ENCODE measurements around the gene GRIP1.

GRIP1 gene

GRCh38 chr12:66602483-66603143, 76.3 kb downstream of the GRIP1 start:
- in situ Hi-C loops (cut with HindIII; ENCODE audit: low sequenced_read_pairs), result no loop called here
- DNase-seq (ENCODE audit: low read depth, low spot score), result no peak
- H3K4me3 ChIP-seq (ENCODE audit: low read depth, low read length), result no peak overlapping the region
- no peak for TF ChIP-seq CTCF (IDR thresholded peaks at IDR 0.05; ENCODE audit: low read depth, low read length)

GRCh38 chr12:66600903-66601302, 78.0 kb downstream of the GRIP1 start:
- in situ Hi-C loops (cut with HindIII; ENCODE audit: low sequenced_read_pairs), result no loop called here
- no peak overlapping the region for H3K4me3 ChIP-seq (ENCODE audit: low read depth, low read length)
- no peak for DNase-seq (ENCODE audit: low read depth, low spot score)
- TF ChIP-seq CTCF (IDR thresholded peaks at IDR 0.05; ENCODE audit: low read depth, low read length), result no peak

GRCh38 chr12:66599816-66600215, 79.1 kb downstream of the GRIP1 start:
- no peak overlapping the region for H3K4me3 ChIP-seq (ENCODE audit: low read depth, low read length)
- no peak for DNase-seq (ENCODE audit: low read depth, low spot score)
- in situ Hi-C loops (cut with HindIII; ENCODE audit: low sequenced_read_pairs), result no loop called here
- no peak for TF ChIP-seq CTCF (IDR thresholded peaks at IDR 0.05; ENCODE audit: low read depth, low read length)

GRCh38 chr12:66598608-66599007, 80.3 kb downstream of the GRIP1 start:
- DNase-seq (ENCODE audit: low read depth, low spot score), result no peak
- in situ Hi-C loops (cut with HindIII; ENCODE audit: low sequenced_read_pairs), result no loop called here
- H3K4me3 ChIP-seq (ENCODE audit: low read depth, low read length), result no peak overlapping the region
- TF ChIP-seq CTCF (IDR thresholded peaks at IDR 0.05; ENCODE audit: low read depth, low read length), result no peak

- H3K4me3 ChIP-seq (ENCODE audit: low read depth, low read length), result no peak overlapping the region
- no peak for TF ChIP-seq CTCF (IDR thresholded peaks at IDR 0.05; ENCODE audit: low read depth, low read length)
- in situ Hi-C loops (cut with HindIII; ENCODE audit: low sequenced_read_pairs), result no loop called here
- DNase-seq (ENCODE audit: low read depth, low spot score), result no peak
These were observed 80.8 kb downstream of the GRIP1 start for GRCh38 chr12:66598079-66598478.

GRCh38 chr12:66596199-66596598, 82.7 kb downstream of the GRIP1 start:
- H3K4me3 ChIP-seq (ENCODE audit: low read depth, low read length), result no peak overlapping the region
- no peak for TF ChIP-seq CTCF (IDR thresholded peaks at IDR 0.05; ENCODE audit: low read depth, low read length)
- in situ Hi-C loops (cut with HindIII; ENCODE audit: low sequenced_read_pairs), result no loop called here
- peak; percentile 67 for DNase-seq (ENCODE audit: low read depth, low spot score)
